Neutrophil (primary cell): ENCODE results near the gene SGK1.
A peak's percentile ranks its signal among the peaks of the same experiment; 100 is the strongest.
"Not testable (repeated sequence)": the region's sequence is repeated elsewhere in the genome, so short reads cannot be mapped to it uniquely, and the experiment has no call there.

Source experiments
- H3K27ac ChIP-seq: fragments of 200-600 bp; sonication (generic); 2 replicates; pipeline ENCODE4 v1.5.1; 2016; ENCODE audit warnings: mild to moderate bottlenecking, moderate library complexity
- H3K27me3 ChIP-seq: fragments of 200-600 bp; sonication (generic); 2 replicates; pipeline ENCODE4 v1.6.0; 2016; ENCODE audit warnings: mild to moderate bottlenecking
- H3K36me3 ChIP-seq: fragments of 200-600 bp; sonication (generic); 2 replicates; pipeline ENCODE4 v1.5.1; 2017
- H3K4me1 ChIP-seq, 2 experiments: fragments of 200-600 bp in 1 of 2; sonication (generic) in 1 of 2; 1 replicate in 1 of 2; 2 replicates in 1 of 2; pipeline versions ENCODE4 v1.5.1 to v1.6.1; 2013 to 2016; ENCODE audit warnings: low read depth in 1 of 2, low read length in 1 of 2, mild to moderate bottlenecking in 1 of 2, moderate library complexity in 1 of 2; ENCODE audit not compliant: control insufficient read depth in 1 of 2, insufficient read depth in 1 of 2
- H3K4me3 ChIP-seq, 2 experiments: fragments of 200-600 bp in 1 of 2; sonication (generic) in 1 of 2; 1 replicate in 1 of 2; 2 replicates in 1 of 2; pipeline ENCODE4 v1.5.1; 2013 to 2016; ENCODE audit warnings: low read depth in 1 of 2, low read length in 1 of 2, mild to moderate bottlenecking in 1 of 2, moderate library complexity in 1 of 2
- H3K9me3 ChIP-seq: fragments of 200-600 bp; sonication (generic); 2 replicates; pipeline ENCODE4 v1.5.1; 2016
- TF ChIP-seq, protein P1 (sequence below): fragments of 200-600 bp; sonication (generic); IDR thresholded peaks from 2 replicates; pipeline ENCODE4 v1.5.1; 2016; ENCODE audit warnings: antibody characterized with exemption

Gene SGK1

DNA sequence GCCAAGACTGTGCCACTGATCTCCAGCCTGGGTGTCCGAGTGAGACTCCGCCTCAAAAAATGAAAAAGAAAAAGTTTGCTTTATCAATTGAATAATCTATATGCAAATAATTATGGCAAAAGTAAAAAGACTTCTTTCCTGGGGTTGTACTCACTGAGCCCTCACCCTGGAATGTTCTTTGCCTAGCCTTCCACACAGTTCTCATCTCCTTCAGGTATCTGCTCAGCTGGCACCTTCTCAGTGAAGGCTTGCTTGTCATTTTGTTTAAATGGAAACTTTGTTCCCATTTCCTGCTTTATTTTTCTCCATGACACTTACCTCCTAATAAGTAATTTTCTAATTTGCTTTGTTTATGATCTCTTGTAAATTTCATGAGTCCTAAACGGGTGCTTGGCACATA lies 96.7 kb downstream of the SGK1 start:
- no peak overlapping the region for H3K4me3 ChIP-seq
- H3K36me3 ChIP-seq: peaks cover 33% of the 10 kb centered on the region
- H3K27ac ChIP-seq: peak overlapping the region; percentile 30
- H3K9me3 ChIP-seq: no peaks in the 10 kb centered on the region
- TF ChIP-seq, protein P1, sequence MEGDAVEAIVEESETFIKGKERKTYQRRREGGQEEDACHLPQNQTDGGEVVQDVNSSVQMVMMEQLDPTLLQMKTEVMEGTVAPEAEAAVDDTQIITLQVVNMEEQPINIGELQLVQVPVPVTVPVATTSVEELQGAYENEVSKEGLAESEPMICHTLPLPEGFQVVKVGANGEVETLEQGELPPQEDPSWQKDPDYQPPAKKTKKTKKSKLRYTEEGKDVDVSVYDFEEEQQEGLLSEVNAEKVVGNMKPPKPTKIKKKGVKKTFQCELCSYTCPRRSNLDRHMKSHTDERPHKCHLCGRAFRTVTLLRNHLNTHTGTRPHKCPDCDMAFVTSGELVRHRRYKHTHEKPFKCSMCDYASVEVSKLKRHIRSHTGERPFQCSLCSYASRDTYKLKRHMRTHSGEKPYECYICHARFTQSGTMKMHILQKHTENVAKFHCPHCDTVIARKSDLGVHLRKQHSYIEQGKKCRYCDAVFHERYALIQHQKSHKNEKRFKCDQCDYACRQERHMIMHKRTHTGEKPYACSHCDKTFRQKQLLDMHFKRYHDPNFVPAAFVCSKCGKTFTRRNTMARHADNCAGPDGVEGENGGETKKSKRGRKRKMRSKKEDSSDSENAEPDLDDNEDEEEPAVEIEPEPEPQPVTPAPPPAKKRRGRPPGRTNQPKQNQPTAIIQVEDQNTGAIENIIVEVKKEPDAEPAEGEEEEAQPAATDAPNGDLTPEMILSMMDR: no peak
- peaks cover 27 to 33% of the 10 kb centered on the region in 2 experiments for H3K4me1 ChIP-seq
- no peaks in the 10 kb centered on the region for H3K27me3 ChIP-seq

DNA sequence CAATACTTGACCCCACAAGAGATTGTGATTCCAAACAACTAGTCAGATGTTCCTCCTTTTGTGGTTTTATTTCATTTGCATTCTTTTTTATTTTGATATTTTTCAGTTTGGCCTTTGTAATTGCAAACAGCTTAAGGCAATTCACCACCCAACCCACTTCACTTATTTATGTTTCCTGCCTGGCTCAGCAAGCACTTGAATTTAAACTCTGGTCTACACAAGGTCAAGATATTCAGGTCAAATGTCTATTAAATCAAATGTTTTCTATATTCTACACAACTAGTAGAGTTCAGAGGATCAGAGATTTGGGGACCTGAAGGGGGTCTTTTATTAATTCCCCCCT lies 100.1 kb downstream of the SGK1 start:
- H3K4me3 ChIP-seq: peak overlapping the region in 1 of 2 experiments; percentile 37
- H3K27me3 ChIP-seq: no peaks in the 10 kb centered on the region
- TF ChIP-seq, protein P1: no peak
- no peaks in the 10 kb centered on the region for H3K9me3 ChIP-seq
- peaks cover 41% of the 10 kb centered on the region for H3K36me3 ChIP-seq
- peak overlapping the region; percentile 90 for H3K27ac ChIP-seq
- H3K4me1 ChIP-seq: peaks cover 24 to 37% of the 10 kb centered on the region in 2 experiments

DNA sequence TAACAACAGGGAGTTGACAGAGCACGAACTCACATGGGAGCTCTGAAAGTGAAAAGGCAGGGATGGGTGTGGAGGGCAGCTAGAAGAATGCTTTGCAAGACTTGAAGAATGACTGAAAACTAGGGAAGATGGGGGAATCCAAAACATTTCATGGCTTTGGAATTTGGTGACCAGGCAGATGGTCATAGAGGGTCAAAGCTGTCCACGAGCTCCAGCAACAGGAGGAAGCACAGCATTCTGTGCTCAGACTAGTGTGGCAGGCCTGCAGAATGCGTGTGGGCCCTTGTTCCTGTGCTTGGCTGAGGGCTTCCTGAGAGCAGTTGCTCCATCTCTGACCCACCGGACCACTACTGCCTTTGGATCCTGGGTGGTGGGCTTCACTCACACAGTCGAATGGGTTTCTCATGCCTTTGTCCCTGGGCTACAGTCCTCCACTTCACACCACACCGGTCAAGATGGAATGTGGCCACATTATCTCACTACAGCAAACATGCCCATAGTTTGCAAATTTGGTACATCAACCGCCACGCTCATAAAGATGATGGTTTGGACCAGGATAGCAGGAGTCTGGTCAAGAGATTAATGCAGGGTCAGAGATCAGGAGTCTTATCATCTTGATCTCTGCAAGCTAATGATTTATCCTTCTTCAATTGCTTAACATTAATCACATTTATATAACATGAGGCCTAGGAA lies 100.7 kb downstream of the SGK1 start:
- H3K27me3 ChIP-seq: no peaks in the 10 kb centered on the region
- peaks cover 24 to 37% of the 10 kb centered on the region in 2 experiments for H3K4me1 ChIP-seq
- H3K4me3 ChIP-seq: peak overlapping the region in 1 of 2 experiments; percentile 37
- no peaks in the 10 kb centered on the region for H3K9me3 ChIP-seq
- TF ChIP-seq, protein P1: no peak
- H3K27ac ChIP-seq: peak overlapping the region; percentile 90
- peaks cover 40% of the 10 kb centered on the region for H3K36me3 ChIP-seq

DNA sequence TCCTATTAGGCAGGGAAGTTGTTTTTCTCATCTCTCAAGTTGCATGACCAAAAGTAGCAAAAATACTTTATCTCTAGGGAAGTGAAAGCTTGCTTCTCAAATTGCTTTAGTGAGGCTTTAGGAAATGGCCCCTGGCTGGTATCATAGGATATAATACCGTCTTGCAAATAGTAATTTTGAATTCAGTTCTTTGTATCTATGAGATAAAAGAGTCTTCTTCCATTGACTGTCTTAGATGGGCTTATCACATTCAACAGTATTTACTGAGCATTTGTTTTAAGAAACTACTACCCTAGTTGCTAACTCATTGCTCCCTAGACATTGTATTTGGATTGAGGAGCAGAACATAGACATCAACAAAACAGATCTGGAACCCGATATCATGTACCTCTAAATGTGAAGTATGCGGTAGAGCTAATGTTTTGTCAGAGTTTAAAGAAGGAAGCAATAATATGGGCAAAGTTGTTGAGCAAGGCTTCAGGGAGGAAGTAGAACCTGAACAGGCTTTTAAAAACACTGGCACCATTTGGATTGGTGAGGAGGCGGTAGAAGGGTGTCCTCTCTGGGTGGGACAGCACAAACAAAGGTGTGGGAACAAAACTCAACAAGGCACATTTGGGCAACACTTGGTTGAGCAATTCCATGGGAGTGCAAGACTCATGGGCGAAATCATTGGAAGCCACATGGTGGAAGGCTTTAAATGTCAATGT lies 101.5 kb downstream of the SGK1 start:
- Histone ChIP-seq H3K4me1 (peaks cover 24 to 37% of the 10 kb centered on the region in 2 experiments), H3K36me3 (peaks cover 36% of the 10 kb centered on the region), H3K9me3 (no peaks in the 10 kb centered on the region), H3K27ac (peak overlapping the region; percentile 90), H3K27me3 (no peaks in the 10 kb centered on the region), H3K4me3 (peak overlapping the region; percentile 35 to 37)
- TF ChIP-seq, protein P1: no peak

DNA sequence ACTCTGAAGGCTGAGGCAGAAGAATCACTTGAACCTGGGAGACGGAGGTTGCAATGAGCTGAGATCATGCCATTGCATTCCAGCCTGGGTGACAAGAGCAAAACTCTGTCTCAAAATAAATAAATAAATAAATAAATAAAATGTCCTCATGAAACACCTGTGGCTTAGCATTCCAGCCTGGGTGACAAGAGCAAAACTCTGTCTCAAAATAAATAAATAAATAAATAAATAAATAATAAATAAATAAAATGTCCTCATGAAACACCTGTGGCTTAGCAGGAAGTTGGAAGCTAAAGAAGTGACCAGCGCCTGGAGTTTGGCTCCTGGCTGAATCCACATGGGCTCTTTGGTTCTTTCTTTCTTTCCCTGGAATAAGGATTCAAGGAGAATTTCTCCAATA lies 104.5 kb downstream of the SGK1 start:
- not testable (repeated sequence) for H3K9me3 ChIP-seq, H3K27ac ChIP-seq, H3K27me3 ChIP-seq, H3K4me3 ChIP-seq
- H3K36me3 ChIP-seq: peaks cover 22% of the 10 kb centered on the region
- peaks cover 24 to 37% of the 10 kb centered on the region in 2 experiments for H3K4me1 ChIP-seq

DNA sequence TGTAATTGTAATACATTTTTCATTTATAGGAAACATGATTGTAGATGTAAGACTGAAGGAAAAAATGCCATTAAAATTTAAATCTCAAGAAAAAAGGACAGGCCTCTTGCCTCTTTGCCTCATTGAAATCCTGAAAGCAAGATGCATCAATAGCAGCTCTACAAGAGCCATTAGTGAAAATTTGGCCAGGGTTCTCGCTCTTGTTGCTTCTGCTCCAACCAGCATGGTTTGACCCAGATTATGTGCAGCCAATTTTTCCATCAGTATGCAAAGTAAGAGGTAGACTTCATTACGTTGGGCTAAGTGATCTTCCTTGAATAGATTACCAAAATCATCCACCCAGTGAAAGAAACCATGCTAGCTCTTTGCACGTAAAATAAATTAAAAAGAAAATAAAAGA lies 106.6 kb downstream of the SGK1 start:
- H3K27ac ChIP-seq: no peak overlapping the region
- no peak overlapping the region for H3K4me3 ChIP-seq
- H3K9me3 ChIP-seq: no peaks in the 10 kb centered on the region
- H3K27me3 ChIP-seq: no peaks in the 10 kb centered on the region
- TF ChIP-seq, protein P1: no peak
- H3K4me1 ChIP-seq: peaks cover 6 to 18% of the 10 kb centered on the region in 2 experiments
- peaks cover 20% of the 10 kb centered on the region for H3K36me3 ChIP-seq
